Activated CD4-positive, alpha-beta T cell treated with anti-CD3 and anti-CD28 coated beads for 24 hours (primary cell): ENCODE measurements around the gene RPS8.
"Not testable (repeated sequence)": the region's sequence is repeated elsewhere in the genome, so short reads cannot be mapped to it uniquely, and the experiment has no call there.

ENCODE experiments used
- DNase-seq, 2 donors: peaks; one replicate each; pipeline ENCODE4 v3.0.0-alpha.2; 2020; ENCODE audit warnings: low read depth in 2 of 2

RPS8 gene

DNA sequence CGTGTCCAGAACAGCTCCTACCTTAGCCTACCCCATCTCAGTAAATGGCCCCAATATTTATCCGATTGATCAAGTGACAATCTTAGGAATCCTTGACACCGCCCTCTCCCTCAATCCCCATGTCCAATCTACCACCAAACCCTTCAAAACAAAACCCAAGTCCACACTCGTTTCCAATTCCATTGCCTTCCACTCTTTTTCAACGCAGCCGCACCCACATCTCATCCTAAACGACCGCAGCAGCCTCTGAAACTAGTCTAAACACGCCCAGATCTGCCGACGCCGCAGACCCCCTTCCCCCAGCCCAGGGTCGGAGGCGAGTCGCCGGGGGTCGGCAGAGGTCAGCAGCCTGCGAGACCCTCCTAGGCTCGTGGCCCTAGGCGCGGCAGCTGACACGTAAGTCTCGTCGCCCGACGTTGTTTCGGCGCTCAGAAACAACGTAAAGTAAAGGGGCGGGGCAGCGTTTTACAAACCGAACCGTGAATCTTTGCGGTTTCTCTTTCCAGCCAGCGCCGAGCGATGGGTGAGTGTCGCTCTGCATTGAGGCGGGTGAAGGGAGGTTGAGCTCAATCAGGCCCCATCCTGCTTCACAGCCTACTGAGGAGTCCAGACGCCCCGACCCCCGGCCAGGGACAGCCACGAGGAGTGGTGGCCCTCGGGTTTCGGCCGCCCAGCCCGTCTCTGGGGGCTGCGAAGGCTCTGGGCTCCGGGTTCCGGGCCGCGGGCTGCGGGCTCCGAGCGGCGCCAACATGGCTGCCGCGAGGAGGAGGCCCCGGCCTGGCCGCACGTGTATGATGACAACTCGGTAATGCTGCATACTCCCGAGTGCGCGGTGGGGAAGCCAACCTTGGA lies at the start of gene RPS8:
RPS8 (plus strand) TSS at position 463 of the 852 bp plus-strand sequence; CDS start at position 520, 57 bp downstream.
- DNase-seq, result peak; percentile 81 to 86

DNA sequence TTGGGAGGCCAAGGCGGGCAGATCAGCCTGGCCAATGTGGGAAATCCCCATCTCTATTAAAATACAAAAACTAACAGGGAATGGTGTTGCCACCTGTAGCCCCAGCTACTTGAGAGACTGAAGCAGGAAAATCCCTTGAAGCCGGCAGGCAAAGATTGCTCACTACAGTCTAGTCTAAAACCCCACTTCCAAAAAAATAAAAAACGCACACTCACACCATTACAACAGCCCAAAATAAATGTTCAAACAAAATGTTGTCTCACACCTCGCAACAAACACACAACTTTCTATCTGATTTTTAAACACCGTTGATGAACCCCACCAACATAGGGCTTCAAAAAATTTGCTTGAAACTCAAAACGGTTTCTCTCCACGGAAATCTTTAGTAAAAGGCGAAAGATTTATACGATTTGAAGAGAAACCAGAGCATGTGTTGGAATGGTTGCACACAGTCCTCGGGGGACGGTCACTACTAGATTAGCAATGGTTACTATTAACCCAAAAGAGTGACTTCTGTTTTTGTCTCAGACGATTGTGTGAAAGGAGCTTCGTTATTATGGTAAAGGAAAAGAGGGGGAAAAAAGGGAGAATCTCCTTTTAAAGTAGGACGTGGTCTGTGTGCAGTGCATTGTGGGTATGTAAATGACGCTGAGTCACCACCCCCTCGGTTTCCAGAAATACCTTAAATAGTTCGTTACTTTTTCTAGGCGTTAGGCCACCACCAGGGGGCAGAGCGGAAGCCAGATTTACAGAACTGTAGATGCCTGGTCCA lies 44.4 kb upstream of the RPS8 start, which contains the start of gene RNU5D-1:
RNU5D-1 (minus strand) TSS at position 430 of the 772 bp plus-strand sequence.
- peak; percentile 96 to 97 for DNase-seq

DNA sequence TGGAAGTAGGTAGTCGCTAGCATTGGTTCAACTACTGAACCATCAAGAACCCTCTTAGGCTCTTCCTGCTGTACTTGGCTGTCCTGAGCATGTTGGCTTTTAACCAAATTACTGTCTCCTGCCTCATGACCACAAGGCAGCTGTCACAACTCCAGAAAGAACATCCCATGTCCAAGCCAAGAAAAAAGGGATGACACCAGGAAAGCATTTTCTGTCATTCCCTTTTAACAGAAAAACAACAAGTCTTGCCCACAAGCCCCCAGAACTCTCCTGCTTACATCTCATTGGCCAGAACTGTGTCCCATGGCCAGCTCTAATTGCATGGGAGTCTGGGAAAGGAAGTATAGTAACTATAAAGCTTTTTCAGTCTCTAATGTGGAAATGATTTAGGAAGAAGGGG lies 42.0 kb upstream of the RPS8 start:
- DNase-seq, result no peak

DNA sequence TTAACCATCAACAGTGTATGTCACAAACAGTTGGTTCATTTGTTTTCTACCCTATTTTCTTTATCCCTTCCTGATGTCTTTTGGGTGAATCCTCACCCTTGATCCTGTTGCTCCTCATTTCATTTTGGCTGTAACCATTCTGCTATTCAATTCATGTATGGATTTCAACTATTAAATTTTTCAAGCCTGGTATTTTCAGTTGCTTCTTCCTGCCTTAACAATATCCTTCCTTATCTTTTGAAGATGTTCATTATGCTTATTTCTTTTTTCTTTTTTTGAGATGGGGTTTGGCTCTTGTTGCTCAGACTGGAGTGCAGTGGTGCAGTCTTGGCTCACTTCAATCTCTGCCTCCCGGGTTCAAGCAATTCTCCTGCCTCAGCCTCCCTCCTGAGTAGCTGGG lies 41.6 kb upstream of the RPS8 start:
- no peak for DNase-seq

DNA sequence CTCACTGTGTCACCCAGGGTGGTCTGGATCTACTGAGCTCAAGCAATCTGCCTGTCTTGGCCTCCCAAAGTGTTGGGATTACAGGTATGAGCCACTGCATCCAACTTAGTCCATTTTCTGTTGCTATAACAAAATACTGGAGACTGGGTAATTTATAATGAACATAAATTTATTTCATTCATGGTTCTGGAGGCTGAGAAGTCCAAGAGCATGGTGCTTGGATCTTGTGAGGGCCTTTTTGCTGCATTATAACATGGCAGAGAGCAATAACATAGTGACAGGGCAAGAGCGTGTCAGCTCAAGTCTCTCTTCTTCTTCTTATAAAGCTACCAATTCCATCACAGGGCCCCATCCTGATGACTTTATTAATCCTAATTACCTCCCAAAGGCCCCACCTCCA lies 39.3 kb upstream of the RPS8 start:
- no peak for DNase-seq

DNA sequence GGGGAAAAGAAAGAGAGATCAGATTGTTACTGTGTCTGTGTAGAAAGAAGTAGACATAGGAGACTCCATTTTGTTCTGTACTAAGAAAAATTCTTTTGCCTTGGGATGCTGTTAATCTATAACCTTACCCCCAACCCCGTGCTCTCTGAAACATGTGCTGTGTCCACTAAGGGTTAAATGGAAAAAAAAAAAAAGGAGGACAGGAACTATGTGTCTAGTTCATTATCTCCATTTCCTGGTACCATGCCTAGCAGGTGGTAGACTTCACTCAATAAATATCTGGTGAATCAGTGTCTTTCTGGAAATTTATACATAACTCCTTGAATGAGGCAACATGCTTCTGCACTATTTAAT lies 36.4 kb upstream of the RPS8 start:
- DNase-seq, result not testable (repeated sequence)

DNA sequence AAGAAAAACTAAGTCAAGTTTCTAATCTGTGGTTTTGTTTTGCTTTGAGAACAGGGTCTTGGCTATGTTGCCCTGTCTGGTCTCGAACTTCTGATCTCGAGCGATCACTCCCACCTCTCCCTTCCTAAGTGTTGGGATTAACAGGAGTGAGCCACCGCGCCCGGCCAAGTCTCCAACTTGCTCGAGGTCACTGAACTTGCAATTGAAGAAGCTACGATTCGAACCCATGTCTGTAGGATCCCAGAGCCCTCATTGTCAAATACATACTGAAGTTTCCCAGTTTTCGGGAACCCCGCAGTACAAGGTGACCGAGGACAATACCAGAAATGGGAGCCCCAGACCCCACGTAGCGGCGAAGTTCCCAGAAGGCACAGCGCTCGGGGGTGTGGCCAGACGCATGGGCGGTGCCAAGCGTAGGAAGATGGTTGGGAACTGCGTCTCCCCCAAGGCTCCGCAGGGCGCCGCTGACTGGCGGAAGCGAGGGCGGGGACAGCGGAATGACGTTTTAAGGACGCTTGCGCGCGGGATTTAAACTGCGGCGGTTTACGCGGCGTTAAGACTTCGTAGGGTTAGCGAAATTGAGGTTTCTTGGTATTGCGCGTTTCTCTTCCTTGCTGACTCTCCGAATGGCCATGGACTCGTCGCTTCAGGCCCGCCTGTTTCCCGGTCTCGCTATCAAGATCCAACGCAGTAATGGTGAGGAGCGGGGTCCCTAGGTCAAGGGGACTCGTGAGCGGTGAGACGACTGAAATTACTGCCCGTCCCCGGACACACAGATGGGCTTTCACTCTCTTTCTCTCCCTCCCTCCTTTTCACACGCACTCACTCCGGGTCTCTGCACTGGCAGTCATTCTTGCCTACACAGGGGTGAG lies 35.8 kb upstream of the RPS8 start, which contains the start of gene KIF2C:
KIF2C (plus strand) TSS at position 531 of the 872 bp plus-strand sequence; CDS start at position 627, 96 bp downstream.
- peak; percentile 95 to 96 for DNase-seq

DNA sequence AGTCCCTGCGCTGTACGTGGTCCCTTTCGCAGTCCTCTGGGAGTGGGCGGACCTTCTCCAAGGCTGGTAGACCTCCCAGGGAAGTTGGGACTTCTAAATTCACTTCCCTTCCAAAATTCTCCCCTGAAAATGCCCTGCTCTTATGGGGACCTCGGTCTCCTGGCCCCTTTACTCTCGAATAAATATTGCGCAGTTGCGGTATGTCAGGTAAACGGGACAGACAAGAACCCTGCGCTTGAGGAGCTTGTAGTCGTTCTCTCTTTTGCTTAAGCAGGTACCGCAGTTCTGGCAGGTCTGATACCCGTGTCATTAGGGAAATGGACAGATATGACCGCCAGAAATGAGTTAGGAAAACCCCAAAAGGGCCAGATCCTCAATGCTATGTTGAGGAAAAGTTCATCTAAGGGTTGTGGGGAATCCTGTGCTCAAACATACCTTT lies 35.1 kb upstream of the RPS8 start:
- DNase-seq, result no peak

DNA sequence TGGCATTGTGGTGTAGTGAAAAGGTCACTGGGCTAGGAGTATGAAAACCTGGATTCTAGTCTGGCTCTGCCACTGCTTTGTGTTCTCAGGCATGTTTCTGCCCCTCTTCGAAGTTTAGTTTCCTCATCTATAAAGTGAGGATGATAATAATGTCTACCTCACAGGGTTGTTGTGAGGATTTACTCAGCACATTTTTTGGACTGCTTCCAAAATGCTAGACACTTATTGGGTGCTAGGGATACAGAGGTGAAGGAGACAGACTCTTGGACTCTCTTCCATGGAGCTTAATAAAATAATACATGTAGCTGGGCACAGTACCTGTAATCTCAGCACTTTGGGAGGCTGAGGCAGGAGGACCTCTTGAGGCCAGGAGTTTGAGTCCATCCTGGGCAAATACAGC lies 32.1 kb upstream of the RPS8 start:
- no peak for DNase-seq

DNA sequence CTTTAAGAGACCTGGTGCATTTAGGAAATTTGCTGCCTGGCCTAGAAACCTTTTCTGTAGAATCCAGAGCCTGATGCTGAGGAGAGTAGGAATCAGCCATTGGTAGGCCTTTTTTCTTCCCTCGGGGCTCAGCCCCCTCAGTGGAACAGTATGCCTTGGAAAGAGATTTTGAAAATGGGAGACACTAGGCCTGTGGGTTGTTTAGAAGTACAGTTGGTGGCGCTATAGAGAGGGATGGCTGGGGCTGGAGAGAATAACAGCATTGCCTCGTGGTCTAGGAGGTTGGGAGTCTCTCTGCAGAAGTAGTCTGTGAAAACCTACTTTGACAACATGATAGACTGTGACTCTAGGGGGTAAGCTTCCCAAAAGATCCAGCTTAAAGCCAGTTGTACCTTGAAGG lies 27.5 kb upstream of the RPS8 start:
- no peak for DNase-seq

DNA sequence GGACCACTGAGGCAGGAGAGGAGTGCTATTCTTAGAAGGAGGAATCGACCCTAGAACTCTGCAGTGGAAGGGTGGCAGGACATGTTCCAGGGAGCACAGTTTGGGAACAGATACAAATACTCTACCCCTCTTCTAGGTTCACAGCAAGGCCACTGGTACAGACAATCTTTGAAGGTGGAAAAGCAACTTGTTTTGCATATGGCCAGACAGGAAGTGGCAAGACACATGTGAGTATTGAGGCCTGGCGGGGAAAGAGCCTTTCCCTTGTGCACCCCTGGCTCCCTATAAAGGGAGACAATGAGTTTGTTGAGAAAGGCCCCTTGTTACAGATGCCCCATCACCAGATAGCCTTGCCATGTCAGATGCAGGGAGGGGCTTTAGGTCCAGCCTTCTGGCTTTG lies 17.9 kb upstream of the RPS8 start:
- no peak for DNase-seq

DNA sequence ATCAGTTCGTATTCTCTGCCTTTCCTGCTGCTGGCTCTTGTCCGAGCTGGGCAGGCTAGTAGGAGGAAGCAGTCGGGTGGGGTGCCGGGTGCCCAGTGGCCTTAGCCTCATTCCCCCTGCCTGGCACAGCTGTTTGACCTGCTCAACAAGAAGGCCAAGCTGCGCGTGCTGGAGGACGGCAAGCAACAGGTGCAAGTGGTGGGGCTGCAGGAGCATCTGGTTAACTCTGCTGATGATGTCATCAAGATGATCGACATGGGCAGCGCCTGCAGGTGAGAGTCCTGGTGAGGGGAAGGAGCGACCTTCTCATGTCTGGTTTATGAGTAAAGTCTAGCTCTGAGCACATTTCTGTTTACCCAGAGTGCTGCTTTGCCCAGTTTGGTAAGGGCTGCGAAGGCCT lies 16.3 kb upstream of the RPS8 start:
- DNase-seq, result no peak

DNA sequence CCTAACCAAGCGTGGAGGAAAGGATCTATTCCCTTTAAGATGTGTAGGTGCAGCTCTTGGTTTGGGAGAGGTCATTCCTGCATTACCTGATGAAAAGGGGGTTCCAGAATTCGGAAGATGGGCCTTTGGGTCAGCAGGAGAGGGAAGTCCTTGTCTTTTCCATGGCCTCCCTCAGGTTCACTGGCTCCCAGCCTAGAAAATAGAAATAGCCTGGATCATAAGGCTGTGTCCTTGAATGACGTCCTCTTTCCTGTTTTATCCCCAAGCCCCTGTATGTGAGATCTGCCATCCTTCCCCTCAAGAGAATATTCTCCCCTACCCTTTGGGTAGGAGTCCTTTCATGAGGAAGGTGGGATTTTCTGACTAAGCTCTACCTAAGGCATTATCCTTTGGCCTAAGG lies 14.5 kb upstream of the RPS8 start:
- no peak for DNase-seq

DNA sequence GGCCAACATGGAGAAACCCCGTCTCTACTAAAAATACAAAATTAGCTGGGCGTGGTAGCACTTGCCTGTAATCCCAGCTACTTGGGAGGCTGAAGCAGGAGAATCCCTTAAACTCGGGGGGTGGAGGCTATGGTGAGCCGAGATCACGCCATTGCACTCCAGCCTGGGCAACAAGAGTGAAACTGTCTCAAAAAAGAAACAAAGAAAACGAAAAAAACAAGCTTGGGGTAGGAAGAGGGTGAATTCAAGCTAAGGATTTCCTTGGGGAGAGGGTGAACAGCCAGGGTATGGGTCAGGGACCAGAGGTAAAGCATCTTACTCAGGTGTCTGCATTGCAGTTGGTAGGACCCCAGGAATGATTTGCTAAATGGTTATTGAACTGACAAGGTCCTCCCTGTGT lies 8.9 kb upstream of the RPS8 start:
- not testable (repeated sequence) for DNase-seq

DNA sequence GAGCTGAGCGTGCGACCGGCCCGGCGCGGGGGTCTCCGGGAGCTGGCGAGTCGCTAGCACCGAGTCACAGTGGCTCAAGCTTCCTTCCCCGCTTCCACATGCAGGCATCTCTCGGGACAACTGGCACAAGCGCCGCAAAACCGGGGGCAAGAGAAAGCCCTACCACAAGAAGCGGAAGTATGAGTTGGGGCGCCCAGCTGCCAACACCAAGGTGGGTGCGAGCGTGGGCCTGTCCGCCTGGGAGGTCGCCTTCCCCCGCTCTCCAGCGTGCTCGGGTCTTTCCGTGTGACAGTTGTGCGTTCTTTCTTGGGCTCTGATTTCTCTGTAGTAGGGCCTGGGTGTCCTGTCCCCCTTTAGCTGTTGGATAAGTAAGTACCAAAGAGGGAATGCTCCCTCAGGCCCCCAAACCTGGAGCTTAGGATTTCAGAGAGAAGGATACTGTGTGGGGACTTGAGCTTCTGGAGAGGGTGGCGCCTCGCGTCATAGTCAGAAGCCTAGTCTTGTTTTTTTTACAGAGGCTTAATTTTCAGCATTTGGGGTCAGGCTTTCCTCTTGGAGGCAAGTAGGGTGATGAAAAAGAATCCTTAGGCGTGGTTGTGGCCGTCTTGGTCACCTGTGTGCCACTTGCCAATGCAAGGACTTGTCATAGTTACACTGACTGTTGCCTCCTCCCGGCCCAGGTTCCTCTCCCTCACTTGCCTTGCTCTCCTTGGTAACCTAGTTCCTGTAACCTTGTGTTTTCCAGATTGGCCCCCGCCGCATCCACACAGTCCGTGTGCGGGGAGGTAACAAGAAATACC lies 790 bp downstream of the RPS8 start:
- DNase-seq, result no peak

DNA sequence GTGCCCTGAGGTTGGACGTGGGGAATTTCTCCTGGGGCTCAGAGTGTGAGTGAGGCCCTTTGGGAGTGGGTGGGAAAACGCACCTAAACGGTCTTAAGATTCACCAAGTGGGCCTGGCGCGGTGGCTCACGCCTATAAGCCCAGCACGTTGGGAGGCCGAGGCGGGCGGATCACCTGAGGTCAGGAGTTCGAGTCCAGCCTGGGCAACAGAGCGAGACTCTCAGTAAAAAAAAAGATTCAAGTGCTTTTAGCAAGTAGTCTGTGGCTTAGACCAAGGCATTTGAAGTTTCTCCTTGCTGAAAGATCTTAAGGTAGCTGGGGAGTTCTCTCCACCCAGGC lies 1.4 kb downstream of the RPS8 start:
- DNase-seq, result no peak

DNA sequence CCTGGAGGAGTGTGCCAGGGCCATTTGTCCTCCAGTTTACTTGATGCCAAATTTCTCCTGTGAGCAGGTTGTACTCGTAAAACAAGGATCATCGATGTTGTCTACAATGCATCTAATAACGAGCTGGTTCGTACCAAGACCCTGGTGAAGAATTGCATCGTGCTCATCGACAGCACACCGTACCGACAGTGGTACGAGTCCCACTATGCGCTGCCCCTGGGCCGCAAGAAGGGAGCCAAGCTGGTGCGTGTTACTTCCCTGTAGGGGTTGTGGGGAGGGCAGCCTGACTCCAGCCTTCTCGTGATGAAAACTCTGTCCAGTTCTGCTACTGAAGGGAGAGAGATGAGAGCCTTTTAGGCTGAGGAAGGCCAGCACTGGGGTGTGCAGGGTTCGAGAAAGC lies 2.2 kb downstream of the RPS8 start:
- DNase-seq, result no peak

DNA sequence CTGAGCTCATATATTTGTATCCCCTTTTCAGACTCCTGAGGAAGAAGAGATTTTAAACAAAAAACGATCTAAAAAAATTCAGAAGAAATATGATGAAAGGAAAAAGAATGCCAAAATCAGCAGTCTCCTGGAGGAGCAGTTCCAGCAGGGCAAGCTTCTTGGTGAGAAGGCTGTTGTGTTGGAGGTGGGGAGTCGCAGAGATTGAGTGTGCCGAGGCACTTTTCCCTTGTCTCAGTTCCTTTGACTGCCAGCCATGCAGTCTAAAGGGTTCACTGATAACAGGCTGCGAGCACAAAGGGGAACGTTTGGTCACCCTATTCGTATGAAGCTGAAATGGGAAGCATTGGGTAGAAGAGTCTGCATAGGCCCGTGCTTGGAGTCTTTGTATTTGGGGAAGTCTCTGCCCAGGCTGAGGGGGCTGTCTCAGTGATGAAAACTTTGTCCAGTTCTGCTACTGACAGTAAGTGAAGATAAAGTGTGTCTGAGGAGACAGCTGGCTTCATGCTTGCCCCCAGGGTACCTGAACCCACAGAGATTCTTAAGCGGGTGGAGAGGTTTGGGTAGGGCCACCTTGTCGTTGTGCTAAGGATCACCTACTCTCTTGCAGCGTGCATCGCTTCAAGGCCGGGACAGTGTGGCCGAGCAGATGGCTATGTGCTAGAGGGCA lies 2.8 kb downstream of the RPS8 start:
- no peak for DNase-seq

DNA sequence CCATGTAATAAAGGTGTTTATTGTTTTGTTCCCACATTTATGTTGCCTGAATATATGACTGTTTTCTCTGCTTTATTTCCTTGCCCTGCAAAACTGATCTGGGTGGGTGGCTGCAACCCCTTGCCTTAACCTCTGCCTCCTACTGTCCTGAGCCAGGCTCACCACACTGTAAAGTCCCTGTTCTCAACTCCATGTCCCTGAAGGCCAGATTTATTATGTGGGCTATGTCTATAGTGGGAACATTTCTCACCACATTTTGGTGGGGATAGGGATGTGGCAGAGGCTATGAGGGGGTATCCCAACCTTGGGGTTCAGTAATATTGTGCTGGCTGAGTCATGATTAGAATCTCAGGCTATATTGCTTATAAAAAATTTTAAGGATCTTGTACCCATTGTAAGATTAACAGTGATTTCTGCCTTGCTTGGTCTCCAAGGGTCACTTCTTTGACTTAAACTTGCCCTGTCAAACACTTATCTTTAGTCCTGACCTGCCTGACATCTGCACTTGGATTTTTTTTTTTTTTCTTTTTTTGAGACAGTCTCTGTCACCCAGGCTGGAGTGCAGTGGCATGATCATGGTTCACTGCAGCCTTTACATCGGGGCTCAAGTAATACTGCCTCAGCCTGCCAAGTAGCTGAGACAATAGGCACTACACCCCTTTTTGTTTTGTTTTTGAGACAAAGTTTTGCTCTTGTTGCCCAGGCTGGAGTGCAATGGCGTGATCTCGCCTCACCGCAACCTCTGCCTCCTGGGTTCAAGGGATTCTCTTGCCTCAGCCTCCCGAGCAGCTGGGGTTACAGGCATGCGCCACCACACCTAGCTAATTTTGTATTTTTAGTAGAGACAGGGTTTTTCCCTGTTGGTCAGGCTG lies 3.6 kb downstream of the RPS8 start:
- no peak for DNase-seq
